DOHH2 (cell line): ENCODE results near the gene INHBE.
"Not testable (repeated sequence)": the region's sequence is repeated elsewhere in the genome, so short reads cannot be mapped to it uniquely, and the experiment has no call there.

ENCODE experiments used
- H3F3A ChIP-seq: fragments of 200-600 bp; sonication (generic), shearing (Covaris generic); 2 replicates; pipeline ENCODE4 v1.6.0; 2016; ENCODE audit warnings: antibody characterized with exemption, mild to moderate bottlenecking; ENCODE audit not compliant: control insufficient read depth, insufficient read depth
- H3K27ac ChIP-seq: fragments of 200-600 bp; sonication (generic); 2 replicates; pipeline ENCODE4 v1.5.1; 2014; ENCODE audit warnings: low read depth, mild to moderate bottlenecking, low read length, moderate library complexity
- H3K27me3 ChIP-seq: fragments of 200-600 bp; sonication (generic); 2 replicates; pipeline ENCODE4 v1.6.1; 2014; ENCODE audit warnings: mild to moderate bottlenecking, low read length, mixed read lengths; ENCODE audit not compliant: control insufficient read depth
- H3K36me3 ChIP-seq: fragments of 200-600 bp; sonication (generic); 2 replicates; pipeline ENCODE4 v1.6.1; 2014; ENCODE audit warnings: mild to moderate bottlenecking, low read length, moderate library complexity, mixed read lengths; ENCODE audit not compliant: control insufficient read depth
- H3K4me1 ChIP-seq: fragments of 200-600 bp; sonication (generic); 2 replicates; pipeline ENCODE4 v1.6.1; 2014; ENCODE audit warnings: mild to moderate bottlenecking, low read length, mixed read lengths; ENCODE audit not compliant: control insufficient read depth
- H3K4me2 ChIP-seq: fragments of 200-600 bp; sonication (generic); 2 replicates; pipeline ENCODE4 v1.6.0; 2014; ENCODE audit warnings: mild to moderate bottlenecking, low read length, moderate library complexity
- H3K4me3 ChIP-seq: fragments of 200-600 bp; sonication (generic); 2 replicates; pipeline ENCODE4 v1.5.1; 2014; ENCODE audit warnings: mild to moderate bottlenecking, low read length, mixed read lengths
- H3K79me2 ChIP-seq: fragments of 200-600 bp; sonication (generic); 2 replicates; pipeline ENCODE4 v1.6.1; 2014; ENCODE audit warnings: mild to moderate bottlenecking, low read length, mixed read lengths; ENCODE audit not compliant: control insufficient read depth
- H3K9me2 ChIP-seq: fragments of 200-600 bp; sonication (generic); replicated peaks from 2 replicates; pipeline ENCODE4 v1.6.1; 2014; ENCODE audit warnings: mild to moderate bottlenecking, low read length, mixed read lengths; ENCODE audit not compliant: control insufficient read depth
- H3K9me3 ChIP-seq: fragments of 200-600 bp; sonication (generic); 2 replicates; pipeline ENCODE4 v1.6.1; 2014; ENCODE audit warnings: antibody characterized with exemption, low read length, mixed read lengths; ENCODE audit not compliant: control insufficient read depth, insufficient read depth
- H4K20me1 ChIP-seq: fragments of 200-600 bp; sonication (generic); 2 replicates; pipeline ENCODE4 v1.6.0; 2014; ENCODE audit warnings: low read depth, mild to moderate bottlenecking, antibody characterized with exemption, low read length, moderate library complexity; ENCODE audit not compliant: control insufficient read depth, insufficient read depth
- CTCF ChIP-seq: fragments of 200-600 bp; sonication (generic); IDR thresholded peaks from one replicate; pipeline ENCODE4 v1.5.1; 2014; ENCODE audit warnings: antibody characterized with exemption, mild to moderate bottlenecking, low read depth, low read length; ENCODE audit not compliant: poor library complexity, severe bottlenecking
- EZH2phosphoT487 ChIP-seq: fragments of 200-600 bp; sonication (generic); IDR thresholded peaks from 2 replicates; pipeline ENCODE4 v1.6.1; 2017; ENCODE audit warnings: borderline replicate concordance, mild to moderate bottlenecking, antibody characterized with exemption, low read length, moderate library complexity, mixed read lengths

Gene INHBE

GRCh38 chr12:57489157-57489641, 34.1 kb downstream of the INHBE start:
- Histone ChIP-seq H3K9me3 (no peaks in the 10 kb centered on the region), H3K4me1 (peaks cover 19% of the 10 kb centered on the region), H4K20me1 (no peaks in the 10 kb centered on the region), H3K4me2 (peak overlapping the region; percentile 81), H3F3A (0 out of 2 replicates have a peak, but pooled peaks cover 5% of the 10 kb centered on the region), H3K79me2 (peaks cover 40% of the 10 kb centered on the region), H3K36me3 (peaks cover 52% of the 10 kb centered on the region), H3K27ac (no peak overlapping the region), H3K4me3 (peak overlapping the region; percentile 87), H3K27me3 (no peaks in the 10 kb centered on the region), H3K9me2 (no peaks in the 10 kb centered on the region)
- TF ChIP-seq EZH2phosphoT487: no peak
- TF ChIP-seq CTCF: no peak

GRCh38 chr12:57490126-57490525, 35.0 kb downstream of the INHBE start:
- H3F3A ChIP-seq: 0 out of 2 replicates have a peak, but pooled peaks cover 5% of the 10 kb centered on the region
- H3K36me3 ChIP-seq: peaks cover 52% of the 10 kb centered on the region
- peak overlapping the region; percentile 8; the same call in 1 of the 2 replicates for H3K4me2 ChIP-seq

GRCh38 chr12:57491393-57492280, 36.5 kb downstream of the INHBE start:
- Histone ChIP-seq H3K27me3 (no peaks in the 10 kb centered on the region), H3K9me3 (no peaks in the 10 kb centered on the region), H3K4me2 (no peak overlapping the region), H3K36me3 (peaks cover 62% of the 10 kb centered on the region), H3K27ac (no peak overlapping the region), H3K4me3 (no peak overlapping the region), H3F3A (0 out of 2 replicates have a peak, but pooled peaks cover 2% of the 10 kb centered on the region), H4K20me1 (no peaks in the 10 kb centered on the region), H3K4me1 (peaks cover 19% of the 10 kb centered on the region), H3K9me2 (no peaks in the 10 kb centered on the region), H3K79me2 (peaks cover 40% of the 10 kb centered on the region)
- TF ChIP-seq CTCF (peak; percentile 39), EZH2phosphoT487 (no peak)

More at GRCh38 chr12:57490126-57490525, 35.0 kb downstream of the INHBE start:
- Histone ChIP-seq H3K27ac (no peak overlapping the region), H3K9me3 (no peaks in the 10 kb centered on the region), H3K4me1 (peaks cover 19% of the 10 kb centered on the region), H3K79me2 (peaks cover 40% of the 10 kb centered on the region), H3K9me2 (no peaks in the 10 kb centered on the region), H4K20me1 (no peaks in the 10 kb centered on the region), H3K27me3 (no peaks in the 10 kb centered on the region), H3K4me3 (no peak overlapping the region)
- TF ChIP-seq CTCF (no peak), EZH2phosphoT487 (no peak)

GRCh38 chr12:57495051-57495701, 40.1 kb downstream of the INHBE start:
- H3K4me2 ChIP-seq, H3K4me3 ChIP-seq, H4K20me1 ChIP-seq, H3K9me2 ChIP-seq, H3K27ac ChIP-seq, H3K27me3 ChIP-seq, H3F3A ChIP-seq, H3K9me3 ChIP-seq, H3K4me1 ChIP-seq: not testable (repeated sequence)
- Histone ChIP-seq H3K36me3 (peaks cover 67% of the 10 kb centered on the region), H3K79me2 (peaks cover 22% of the 10 kb centered on the region)
